NCI-H2081 treated with DMSO at 0.1 percent for 48 hours (cell line): ENCODE data around the gene MIOX.
"Not testable (repeated sequence)": the region's sequence is repeated elsewhere in the genome, so short reads cannot be mapped to it uniquely, and the experiment has no call there.

Source experiments
- DNase-seq: peaks from one replicate; lab custom pipeline; 2025; lab: John Stamatoyannopoulos, UW

Gene MIOX

DNA sequence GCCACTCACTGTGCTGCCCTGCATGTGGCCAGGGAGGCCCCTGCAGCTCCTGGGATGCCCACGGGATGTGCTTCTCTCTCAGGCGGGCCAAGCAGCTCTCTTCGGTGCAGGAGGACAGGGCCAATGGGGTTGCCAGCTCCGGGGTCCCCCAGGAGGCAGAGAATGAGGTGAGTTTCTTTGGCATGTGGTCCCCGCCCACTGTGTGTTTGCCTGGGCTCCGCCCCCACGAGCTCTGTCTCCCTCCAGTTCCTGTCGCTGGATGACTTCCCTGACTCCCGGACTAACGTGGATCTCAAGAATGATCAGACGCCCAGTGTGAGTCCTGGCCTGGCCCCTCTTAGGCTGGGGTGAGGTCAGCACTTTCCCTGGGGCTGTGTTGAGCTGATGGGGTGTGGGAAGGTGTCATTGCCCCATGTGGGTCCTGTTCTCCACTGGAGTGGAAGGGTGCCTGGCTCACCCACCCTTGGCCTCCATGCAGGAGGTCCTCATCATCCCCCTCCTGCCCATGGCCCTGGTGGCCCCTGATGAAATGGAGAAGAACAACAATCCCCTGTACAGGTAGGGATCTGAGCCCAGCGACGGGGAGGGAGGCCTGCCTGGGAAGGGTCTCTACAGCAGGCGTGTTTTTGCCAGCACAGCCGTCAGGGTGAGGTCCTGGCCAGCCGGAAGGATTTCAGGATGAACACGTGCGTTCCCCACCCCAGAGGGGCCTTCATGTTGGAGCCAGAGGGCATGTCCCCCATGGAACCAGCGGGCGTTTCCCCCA is 31.0 kb downstream of the MIOX start:
- no peak for DNase-seq

GRCh38 chr22:50518606-50519005 is 31.9 kb downstream of the MIOX start:
- no peak for DNase-seq

- DNase-seq: no peak
Measured at GRCh38 chr22:50519151-50519550, 32.5 kb downstream of the MIOX start.

- not testable (repeated sequence) for DNase-seq
Measured at GRCh38 chr22:50520184-50520583, 33.5 kb downstream of the MIOX start.

GRCh38 chr22:50520826-50521453 is 34.3 kb downstream of the MIOX start:
- no peak for DNase-seq

DNA sequence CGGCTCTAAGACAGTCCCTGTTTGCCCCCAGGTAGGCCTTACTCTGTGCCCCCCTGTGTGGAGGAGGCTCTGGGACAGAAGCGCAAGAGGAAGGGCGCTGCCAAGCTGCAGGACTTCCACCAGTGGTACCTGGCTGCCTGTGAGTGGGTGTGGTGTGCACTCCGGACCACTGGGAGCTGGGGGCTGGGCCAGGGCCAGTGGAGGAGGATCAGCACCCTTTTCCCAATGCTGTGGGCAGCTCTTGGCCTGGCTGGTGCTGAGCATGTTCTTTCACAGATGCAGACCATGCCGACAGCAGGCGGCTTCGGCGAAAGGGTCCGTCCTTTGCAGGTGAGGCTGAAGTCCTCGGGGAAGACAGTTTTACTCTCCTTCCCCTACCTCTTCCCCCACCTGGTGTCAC is 35.1 kb downstream of the MIOX start:
- DNase-seq: no peak

DNA sequence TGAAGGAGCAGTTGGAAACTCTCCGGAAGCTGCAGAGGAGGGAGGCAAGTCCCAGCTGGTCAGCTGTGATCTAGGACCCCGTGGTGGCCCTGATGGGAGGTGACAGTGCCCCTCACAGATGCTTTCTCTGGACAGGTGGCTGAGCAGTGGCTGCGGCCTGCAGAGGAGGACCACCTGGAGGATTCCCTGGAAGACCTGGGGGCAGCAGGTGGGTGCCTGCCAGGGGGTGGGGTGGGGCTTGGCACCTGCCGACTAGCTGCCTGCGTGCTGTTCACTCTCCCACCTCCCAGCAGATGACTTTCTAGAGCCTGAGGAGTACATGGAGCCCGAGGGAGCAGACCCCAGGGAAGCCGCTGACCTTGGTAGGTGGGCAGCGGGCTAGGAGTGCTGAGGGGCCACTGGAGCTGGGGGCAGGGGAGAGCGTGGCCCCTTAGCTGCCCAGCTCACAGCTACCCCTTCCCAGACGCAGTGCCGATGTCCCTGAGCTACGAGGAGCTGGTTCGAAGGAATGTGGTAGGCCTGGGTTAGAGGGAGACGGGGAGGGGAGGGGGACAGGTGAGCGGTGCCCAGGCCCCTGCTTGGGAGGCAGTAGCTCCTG is 35.6 kb downstream of the MIOX start:
- DNase-seq: no peak

- DNase-seq: no peak
Measured at GRCh38 chr22:50522806-50523438, 36.3 kb downstream of the MIOX start.

DNA sequence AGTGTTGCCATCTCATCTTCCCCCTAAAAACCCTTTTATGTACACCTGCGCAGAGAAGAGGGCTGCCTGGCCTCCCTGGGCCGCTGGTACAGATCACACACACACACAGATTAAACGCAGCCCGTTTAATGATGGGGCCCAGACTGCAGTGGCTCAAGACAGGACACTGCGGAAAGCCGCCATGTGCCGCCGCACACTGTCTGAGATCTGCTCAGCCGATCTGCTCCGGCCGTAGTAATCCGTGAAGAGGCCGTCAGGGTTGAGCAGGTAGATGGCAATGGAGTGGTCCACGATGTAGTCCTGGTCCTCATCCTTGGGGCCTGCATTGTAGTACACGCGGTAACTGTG is 36.8 kb downstream of the MIOX start:
- DNase-seq: no peak

GRCh38 chr22:50523806-50524675 is 37.4 kb downstream of the MIOX start:
- DNase-seq: no peak

DNA sequence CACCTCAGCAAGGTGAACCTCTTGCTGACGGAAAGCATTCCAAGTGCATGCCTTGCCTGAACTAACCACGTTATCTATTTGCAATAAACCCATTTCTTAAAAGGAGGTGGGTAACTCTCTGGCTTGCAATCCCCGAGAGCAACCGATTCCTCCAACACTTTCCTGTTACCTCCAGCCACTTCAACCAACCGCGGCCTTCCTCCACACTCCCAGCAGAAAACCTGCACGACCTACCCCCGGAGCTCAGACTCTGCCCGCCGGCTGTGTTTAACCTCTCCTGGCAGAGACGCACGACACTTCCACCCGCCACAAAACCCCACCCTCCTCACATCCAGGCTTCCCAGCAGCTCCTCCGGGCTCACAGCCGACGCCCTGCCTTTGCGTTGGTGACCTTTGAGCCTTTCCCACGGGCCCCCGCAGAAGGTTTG is 38.0 kb downstream of the MIOX start:
- no peak for DNase-seq

DNA sequence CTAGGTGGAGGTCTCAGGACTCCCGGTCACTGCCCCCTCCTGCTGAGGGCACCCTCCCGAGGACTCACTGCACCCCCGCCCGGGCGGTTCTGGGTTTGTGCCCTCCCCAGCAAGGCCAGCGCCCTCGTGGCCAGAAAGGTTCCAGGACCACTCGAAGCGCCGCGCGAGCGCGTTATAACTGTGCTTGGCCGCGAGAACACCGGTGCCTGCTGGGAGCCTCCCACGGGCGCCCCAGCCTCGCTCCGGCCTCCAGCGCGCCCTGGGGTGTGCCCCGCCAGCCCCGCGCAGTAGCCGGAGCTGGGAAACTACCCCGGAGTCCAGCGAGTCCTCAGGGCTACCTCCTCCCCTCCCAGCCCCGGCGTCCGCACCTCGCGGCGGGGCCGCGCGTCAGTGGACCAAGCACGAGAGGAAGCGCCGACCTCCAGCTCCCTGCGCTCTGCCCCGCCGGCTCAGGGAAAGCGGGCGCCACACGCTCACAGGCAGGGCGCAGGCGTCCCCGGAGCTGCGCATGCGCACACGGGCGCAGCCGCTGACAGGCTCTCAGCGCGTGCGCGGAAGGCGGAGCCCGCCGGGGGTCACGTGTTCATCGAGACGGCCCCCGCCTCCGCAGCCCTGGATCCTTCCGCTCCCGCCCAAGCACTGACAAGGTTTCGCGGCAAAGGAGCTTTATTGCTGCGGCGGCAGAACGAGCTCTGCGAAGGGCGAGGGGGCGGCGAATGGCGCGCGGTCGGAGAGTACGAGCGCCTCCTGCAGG is 38.6 kb downstream of the MIOX start, which contains the start of gene SCO2:
Gene SCO2 (minus strand): TSS at position 495 of the 754 bp plus-strand sequence. CDS start 1,187 bp downstream, outside the sequence.
- DNase-seq: peak; percentile 69

- no peak for DNase-seq
Measured at GRCh38 chr22:50525858-50526107, 39.1 kb downstream of the MIOX start.

GRCh38 chr22:50526108-50526833 is 39.6 kb downstream of the MIOX start:
- no peak for DNase-seq

DNA sequence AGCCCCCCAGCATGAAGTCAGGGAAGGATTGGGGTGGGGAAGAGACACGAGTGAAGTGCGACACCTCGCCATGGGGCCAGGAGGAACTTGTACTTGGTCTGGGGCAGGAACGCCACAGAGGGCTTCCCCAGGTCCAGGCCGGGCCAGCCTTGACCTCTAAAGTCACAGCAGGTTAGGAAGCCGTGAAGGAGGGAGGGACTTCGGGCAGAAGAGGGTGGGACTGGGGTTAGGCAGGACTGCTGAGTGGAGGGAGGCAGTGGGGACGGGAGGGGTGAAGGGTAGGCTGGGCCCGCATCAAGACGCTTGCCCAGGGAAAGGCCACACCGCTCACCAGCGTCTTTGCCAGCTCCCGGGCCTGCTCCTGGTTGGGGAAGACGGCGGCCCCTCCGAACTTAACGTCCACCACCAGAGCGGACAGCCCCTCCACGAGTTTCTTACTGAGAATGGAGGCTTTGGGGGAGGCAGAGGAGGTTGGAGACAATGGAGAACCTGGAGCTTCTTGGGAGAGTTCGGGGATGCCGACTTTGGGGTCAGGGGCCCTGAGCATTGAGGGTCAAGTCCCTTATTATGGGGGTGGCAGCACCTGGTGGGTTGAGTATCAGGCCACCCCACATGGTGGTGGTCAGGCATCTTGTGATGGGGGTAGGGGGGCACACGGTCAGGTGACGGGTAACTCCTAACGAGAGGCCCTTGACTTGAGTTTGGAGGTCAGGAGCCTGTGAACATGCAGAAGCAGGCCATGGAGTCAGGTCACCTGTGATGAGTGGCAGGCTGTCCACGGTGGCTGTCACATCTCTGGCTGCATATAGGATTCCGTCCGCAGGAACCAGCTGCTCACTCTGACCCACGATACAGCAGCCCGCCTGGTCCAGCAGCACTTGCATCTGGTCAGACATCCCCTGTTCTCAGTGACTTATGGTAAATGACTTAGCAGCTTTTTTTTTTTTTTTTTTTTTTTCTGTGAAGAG is 40.5 kb downstream of the MIOX start:
- DNase-seq: no peak

DNA sequence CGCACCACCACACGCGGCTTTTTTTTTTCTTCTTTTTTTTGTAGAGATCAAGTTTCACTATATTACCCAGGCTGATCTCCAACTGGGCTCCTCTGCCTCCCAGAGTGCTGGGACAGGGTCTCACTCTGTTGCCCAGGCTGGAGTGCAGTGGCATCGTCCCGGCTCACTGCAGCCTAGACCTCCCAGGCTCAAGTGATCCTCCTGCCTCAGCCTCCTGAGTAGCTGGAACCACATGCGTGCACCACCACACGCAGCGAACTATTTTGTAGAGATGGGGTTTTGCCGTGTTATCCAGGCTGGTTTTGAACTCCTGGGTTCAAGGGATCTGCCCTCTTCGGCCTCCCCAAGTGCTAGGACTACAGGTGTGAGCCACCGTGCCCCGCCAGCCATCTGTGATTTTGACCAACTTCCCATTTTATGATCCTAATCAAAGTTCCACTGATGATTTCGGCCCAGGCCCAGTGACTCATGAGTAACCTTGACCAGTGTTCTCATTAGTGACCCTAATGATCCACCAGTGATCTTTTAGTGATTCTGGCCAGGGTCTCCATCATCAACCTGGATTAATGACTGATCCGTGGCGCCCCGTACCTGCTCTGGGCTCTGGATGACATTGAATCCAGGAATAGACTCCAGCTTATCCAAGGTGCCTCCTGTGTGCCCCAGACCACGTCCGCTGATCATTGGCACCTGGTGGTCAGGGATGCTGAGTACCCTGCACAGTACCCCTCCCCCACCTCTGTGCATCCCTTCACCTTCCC is 41.4 kb downstream of the MIOX start:
- DNase-seq: no peak

DNA sequence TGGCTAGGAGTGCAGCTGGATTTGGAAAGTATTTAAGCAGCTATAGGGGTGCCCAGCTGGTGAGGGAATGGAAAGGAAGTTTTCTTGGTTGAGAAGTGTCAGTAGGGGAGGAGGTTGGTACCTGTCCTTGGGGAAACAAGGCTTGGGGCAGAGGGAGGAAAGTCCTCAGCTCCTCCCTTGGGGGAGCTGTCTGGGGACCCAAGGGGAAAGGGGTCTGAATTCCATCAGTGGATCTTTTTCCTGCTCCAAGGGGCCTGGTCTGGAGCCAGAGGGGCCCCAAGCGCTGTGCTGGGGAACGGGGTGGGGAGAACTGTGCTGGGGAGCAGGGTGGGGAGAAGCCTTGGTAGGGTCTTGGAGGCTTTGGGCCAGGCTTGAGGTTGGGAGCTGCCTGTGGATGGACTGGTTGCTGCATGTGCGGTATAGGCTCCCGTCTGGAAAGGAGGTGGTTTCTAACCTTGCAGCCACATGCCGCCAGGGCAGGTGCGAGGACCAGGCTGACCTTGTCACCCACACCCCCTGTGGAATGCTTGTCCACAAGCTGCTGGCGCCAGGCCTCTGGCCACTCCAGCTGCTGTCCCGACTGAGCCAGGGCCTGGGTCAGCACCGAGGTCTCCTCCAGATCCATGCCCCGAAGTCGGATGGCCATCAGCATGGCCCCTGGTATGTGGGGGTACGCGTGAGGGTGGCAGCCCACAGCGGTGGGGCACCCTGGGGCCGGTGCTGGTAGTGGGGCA is 42.2 kb downstream of the MIOX start:
- no peak for DNase-seq

GRCh38 chr22:50529416-50529896 is 42.8 kb downstream of the MIOX start:
- no peak for DNase-seq
